HepG2 (cell line): ENCODE data around the gene SLC9A1. TPM values are rescaled to one million over a fixed set of nuclear protein-coding genes. Genes with fewer than 3 reads are reported as not detected.

Experiments
- CCDC6 ChIP-seq: sonication (generic); formaldehyde crosslinking; IDR thresholded peaks from 2 replicates; pipeline ENCODE4 v1.8.1; 2022; ENCODE audit warnings: mild to moderate bottlenecking, missing genetic modification reagents, moderate library complexity
- FOXM1 ChIP-seq: sonication (generic); formaldehyde crosslinking; IDR thresholded peaks from 2 replicates; pipeline ENCODE4 v1.5.0; 2020; ENCODE audit warnings: missing genetic modification reagents
- GPN1 ChIP-seq: sonication (generic); formaldehyde crosslinking; IDR thresholded peaks from 2 replicates; pipeline ENCODE4 v1.5.1; 2020; ENCODE audit warnings: missing genetic modification reagents, borderline replicate concordance
- HNRNPK ChIP-seq: fragments of 200-400 bp; formaldehyde crosslinking; IDR thresholded peaks from 2 replicates; pipeline ENCODE4 v1.6.1; 2018; ENCODE audit warnings: low read length, low read depth, moderate library complexity, mild to moderate bottlenecking; ENCODE audit not compliant: poor library complexity, severe bottlenecking
- MED13 ChIP-seq: sonication (generic); formaldehyde crosslinking; IDR thresholded peaks from 2 replicates; pipeline ENCODE4 v1.5.0; 2020; ENCODE audit warnings: missing genetic modification reagents
- MIER2 ChIP-seq: IDR thresholded peaks from 2 replicates; pipeline ENCODE4 v1.6.1; 2016; ENCODE audit warnings: missing biosample characterization, missing genetic modification reagents
- MTA1 ChIP-seq: sonication (generic); formaldehyde crosslinking; IDR thresholded peaks from 2 replicates; pipeline ENCODE4 v1.4.0; 2020; ENCODE audit warnings: missing genetic modification reagents, mild to moderate bottlenecking, borderline replicate concordance
- MYNN ChIP-seq: sonication (generic); formaldehyde crosslinking; IDR thresholded peaks from 2 replicates; pipeline ENCODE4 v1.4.0; 2020; ENCODE audit warnings: mild to moderate bottlenecking, low read depth, missing genetic modification reagents
- NFKB2 ChIP-seq: sonication (generic); formaldehyde crosslinking; IDR thresholded peaks from 2 replicates; pipeline ENCODE4 v1.4.0; 2020; ENCODE audit warnings: missing genetic modification reagents, borderline replicate concordance
- PAF1 ChIP-seq: IDR thresholded peaks from 2 replicates; pipeline ENCODE4 v1.6.1; 2016; ENCODE audit warnings: missing genetic modification reagents, missing compliant biosample characterization
- REST ChIP-seq, 2 experiments: IDR thresholded peaks; 2 replicates each; pipeline ENCODE4 v1.6.1; 2011 to 2012; ENCODE audit warnings: low read length in 2 of 2, borderline replicate concordance in 1 of 2, low read depth in 1 of 2, mild to moderate bottlenecking in 1 of 2, moderate library complexity in 1 of 2
- SNAPC5 ChIP-seq: sonication (generic); formaldehyde crosslinking; IDR thresholded peaks from 2 replicates; pipeline ENCODE4 v1.8.1; 2023; ENCODE audit warnings: mild to moderate bottlenecking, missing genetic modification reagents, borderline replicate concordance
- TAF15 ChIP-seq: fragments of 200-400 bp; formaldehyde crosslinking; IDR thresholded peaks from one replicate; pipeline ENCODE4 v1.6.1; 2018; ENCODE audit warnings: mild to moderate bottlenecking, low read depth, low read length; ENCODE audit not compliant: poor library complexity, severe bottlenecking
- ZBTB3 ChIP-seq: sonication (generic); formaldehyde crosslinking; IDR thresholded peaks from 2 replicates; pipeline ENCODE4 v1.4.0; 2020; ENCODE audit warnings: low read depth, mild to moderate bottlenecking, moderate library complexity, missing genetic modification reagents, borderline replicate concordance
- ZNF235 ChIP-seq: sonication (generic); formaldehyde crosslinking; IDR thresholded peaks from 2 replicates; pipeline ENCODE4 v1.8.1; 2023; ENCODE audit warnings: mild to moderate bottlenecking, missing genetic modification reagents, borderline replicate concordance
- ZNF333 ChIP-seq: sonication (generic); formaldehyde crosslinking; IDR thresholded peaks from 2 replicates; pipeline ENCODE4 v1.4.0; 2020; ENCODE audit warnings: mild to moderate bottlenecking, missing genetic modification reagents, borderline replicate concordance
- ZNF513 ChIP-seq: sonication (generic); formaldehyde crosslinking; conservative IDR thresholded peaks from 2 replicates; pipeline ENCODE4 v1.5.0; 2020; ENCODE audit warnings: missing genetic modification reagents
- ZNF549 ChIP-seq: sonication (generic); formaldehyde crosslinking; IDR thresholded peaks from 2 replicates; pipeline ENCODE4 v1.5.0; 2020; ENCODE audit warnings: missing genetic modification reagents
- ZNF598 ChIP-seq: sonication (generic); formaldehyde crosslinking; IDR thresholded peaks from 2 replicates; pipeline ENCODE4 v1.5.1; 2020; ENCODE audit warnings: mild to moderate bottlenecking, missing genetic modification reagents, borderline replicate concordance
- polyA plus RNA-seq, 8 experiments: library from polyadenylated mRNA; depleted of rRNA in 3 of 8; stranded (reverse) in 7 of 8; unstranded in 1 of 8; fragments of >200 nt; fragmentation: Illumina TruSeq in 4 of 8; extraction: Trizol in 4 of 8; gene quantifications; 2 replicates each; pipeline versions ENCODE4 v1.2.1 to v1.2.3, GENCODE V29; 2011 to 2016; ENCODE audit warnings: low read depth in 4 of 8, missing spikeins in 1 of 8, mixed read lengths in 1 of 8; ENCODE audit not compliant: insufficient read depth in 1 of 8
- total RNA-seq, 5 experiments: library from RNA; depleted of rRNA; stranded (reverse); fragments of >200 nt; fragmentation: Illumina TruSeq; extraction: Trizol; gene quantifications; 2 replicates each; pipeline ENCODE4 v1.2.3, GENCODE V29; 2016; ENCODE audit warnings: low read depth in 1 of 5
- TF ChIP-seq, protein P1 (sequence below), 2 experiments: sonication (generic) in 1 of 2; formaldehyde crosslinking in 1 of 2; IDR thresholded peaks; 2 replicates each; pipeline versions ENCODE4 v1.5.1 to v1.6.1; 2011 to 2020; ENCODE audit warnings: borderline replicate concordance in 1 of 2, low read depth in 1 of 2, low read length in 1 of 2, mild to moderate bottlenecking in 1 of 2, missing genetic modification reagents in 1 of 2, moderate library complexity in 1 of 2

The SLC9A1 gene
- total and polyA plus RNA-seq, 2 of the 13 experiments (the other 11 are each of a cell fraction or from before 2014, with no cell fraction given), result 1.4 to 2.9 TPM

DNA sequence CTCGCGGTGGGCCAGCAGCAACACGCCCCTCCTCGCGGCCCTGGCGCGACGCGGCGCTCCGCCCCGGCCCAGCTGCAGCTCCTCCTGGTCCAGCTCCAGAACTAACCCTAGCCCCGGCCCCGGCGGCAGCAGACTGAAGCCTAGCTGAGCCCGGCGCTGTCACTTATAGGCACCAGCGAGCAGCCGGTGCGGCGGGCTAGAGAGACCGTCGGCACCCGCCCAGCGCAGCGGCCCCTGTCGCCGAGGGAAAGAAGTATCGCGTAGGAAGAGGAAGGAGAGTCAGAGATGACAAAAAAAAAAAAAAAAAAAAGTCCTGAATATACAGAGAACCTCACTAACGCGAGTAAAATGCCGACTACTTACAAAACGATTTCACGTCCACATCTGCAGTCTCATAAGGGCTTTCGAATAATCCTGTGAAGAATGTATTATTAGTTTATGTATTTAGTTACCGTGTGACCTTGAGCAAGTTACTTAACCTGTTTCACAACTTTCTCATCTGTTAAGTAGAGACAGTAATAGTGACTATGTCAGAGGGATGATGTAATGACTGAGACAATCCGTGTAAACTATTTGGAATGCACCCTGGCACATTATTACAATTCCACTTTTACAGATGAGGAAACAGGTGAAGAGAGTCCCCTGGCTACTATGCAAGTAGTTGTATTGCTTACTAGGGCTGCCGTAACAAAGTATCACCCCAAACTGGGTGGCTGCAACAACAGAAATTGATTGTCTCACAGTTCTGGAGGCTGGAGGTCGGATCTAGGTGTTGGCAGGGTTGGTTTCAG is at the start of gene SLC9A1 (continued):
- TF ChIP-seq REST (IDR thresholded peaks at IDR 0.05; ENCODE audit: borderline replicate concordance in 1 of 2, low read depth in 1 of 2, low read length in 2 of 2) (peak in 1 of 2 experiments; percentile 86; a peak in 1 of 4 replicates), ZNF333 (CRISPR knock-in tag) (peak; percentile 71; the same call in 1 of the 2 replicates), FOXM1 (peak; percentile 75; the same call in 1 of the 2 replicates), TAF15 (no peak), ZNF549 (CRISPR knock-in tag) (peak; percentile 9; the same call in 1 of the 2 replicates), ZNF598 (no peak), HNRNPK (peak; percentile 17), GPN1 (CRISPR knock-in tag) (0 out of 2 replicates have a peak, but pooled peaks have one; percentile 78), MIER2 (CRISPR knock-in tag) (peak; percentile 70; the same call in 1 of the 2 replicates), MTA1 (CRISPR knock-in tag) (no peak), NFKB2 (CRISPR knock-in tag) (peak; percentile 97; the same call in 1 of the 2 replicates), MYNN (CRISPR knock-in tag) (no peak), ZNF513 (CRISPR knock-in tag) (no peak), PAF1 (CRISPR knock-in tag) (no peak), MED13 (peak; percentile 76), ZBTB3 (no peak), SNAPC5 (0 out of 2 replicates have a peak, but pooled peaks have one; percentile 53), CCDC6 (CRISPR knock-in tag) (peak; percentile 95; the same call in 1 of the 2 replicates), ZNF235 (CRISPR knock-in tag) (peak; percentile 80; the same call in 1 of the 2 replicates)
- TF ChIP-seq, protein P1, sequence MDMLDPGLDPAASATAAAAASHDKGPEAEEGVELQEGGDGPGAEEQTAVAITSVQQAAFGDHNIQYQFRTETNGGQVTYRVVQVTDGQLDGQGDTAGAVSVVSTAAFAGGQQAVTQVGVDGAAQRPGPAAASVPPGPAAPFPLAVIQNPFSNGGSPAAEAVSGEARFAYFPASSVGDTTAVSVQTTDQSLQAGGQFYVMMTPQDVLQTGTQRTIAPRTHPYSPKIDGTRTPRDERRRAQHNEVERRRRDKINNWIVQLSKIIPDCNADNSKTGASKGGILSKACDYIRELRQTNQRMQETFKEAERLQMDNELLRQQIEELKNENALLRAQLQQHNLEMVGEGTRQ (IDR thresholded peaks at IDR 0.05; ENCODE audit: low read depth, low read length), result no peak
- TF ChIP-seq, protein P1 (CRISPR knock-in tag; IDR thresholded peaks at IDR 0.05; ENCODE audit: borderline replicate concordance), result no peak; the same call in 1 of the 2 replicates
